ENCODE results near the gene ANKRD7.
A peak's percentile ranks its signal among the peaks of the same experiment; 100 is the strongest.

The ANKRD7 gene, protein sequence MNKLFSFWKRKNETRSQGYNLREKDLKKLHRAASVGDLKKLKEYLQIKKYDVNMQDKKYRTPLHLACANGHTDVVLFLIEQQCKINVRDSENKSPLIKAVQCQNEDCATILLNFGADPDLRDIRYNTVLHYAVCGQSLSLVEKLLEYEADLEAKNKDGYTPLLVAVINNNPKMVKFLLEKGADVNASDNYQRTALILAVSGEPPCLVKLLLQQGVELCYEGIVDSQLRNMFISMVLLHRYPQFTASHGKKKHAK

DNA sequence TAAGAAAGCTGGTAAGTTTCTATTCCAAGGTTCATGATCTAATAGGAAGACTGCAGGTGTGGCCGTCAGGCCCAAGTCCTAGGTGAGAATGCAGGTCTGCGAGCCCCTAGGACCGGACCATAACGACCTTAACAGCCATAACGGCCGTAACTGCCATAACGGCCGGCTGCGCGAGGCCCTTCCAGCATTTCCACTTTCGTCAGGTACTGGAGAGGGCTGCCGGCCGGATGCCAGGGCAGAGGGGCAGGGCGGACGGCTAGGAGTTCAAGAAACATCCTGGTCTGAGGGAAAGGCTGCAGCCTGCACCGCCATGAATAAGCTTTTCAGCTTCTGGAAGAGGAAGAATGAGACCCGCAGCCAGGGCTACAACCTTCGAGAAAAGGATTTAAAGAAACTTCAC, at the start of gene ANKRD7:
Gene ANKRD7, plus strand, starts transcription at position 184 of the 400 bp plus-strand sequence. Its CDS starts 127 bp downstream, at position 311.
- no peak for DNase-seq

DNA sequence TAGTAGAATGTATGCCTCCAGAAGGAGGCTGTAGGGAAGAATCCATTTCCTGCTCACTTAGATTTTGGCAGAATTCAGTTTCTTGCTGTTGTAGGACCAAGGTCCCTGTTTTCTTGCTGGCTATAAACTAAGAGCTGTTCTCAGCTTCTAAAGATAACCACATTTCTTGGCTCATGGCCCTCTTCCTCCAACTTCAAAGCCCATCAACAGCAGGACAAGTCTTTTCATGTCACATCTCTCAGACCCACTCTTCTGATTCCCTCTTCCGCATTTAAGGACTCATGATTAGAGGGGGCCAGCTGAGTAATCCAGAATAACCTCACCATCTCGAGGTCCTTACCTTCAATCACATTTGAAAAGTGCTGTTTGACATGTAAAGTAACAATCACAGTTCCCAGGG, 48.8 kb upstream of the ANKRD7 start:
- no peak for DNase-seq

DNA sequence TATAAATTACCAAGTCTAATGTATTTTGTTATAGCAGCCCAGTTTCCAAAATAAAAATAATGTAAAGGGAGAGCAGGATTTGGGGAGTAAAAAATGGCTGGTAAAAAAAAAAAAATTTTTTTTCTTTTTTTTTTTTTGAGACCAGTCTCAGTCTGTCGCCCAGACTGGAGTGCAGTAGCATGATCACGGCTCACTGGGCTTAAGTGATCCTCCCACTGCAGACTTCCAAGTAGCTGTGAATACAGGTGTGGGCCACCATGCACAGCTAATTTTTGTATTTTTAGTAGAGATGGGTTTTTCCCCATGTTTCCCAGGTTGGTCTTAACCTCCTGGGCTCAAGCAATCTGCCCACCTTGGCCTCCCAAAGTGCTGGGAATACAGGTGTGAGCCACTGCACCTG, 45.3 kb upstream of the ANKRD7 start:
- DNase-seq = no peak

DNA sequence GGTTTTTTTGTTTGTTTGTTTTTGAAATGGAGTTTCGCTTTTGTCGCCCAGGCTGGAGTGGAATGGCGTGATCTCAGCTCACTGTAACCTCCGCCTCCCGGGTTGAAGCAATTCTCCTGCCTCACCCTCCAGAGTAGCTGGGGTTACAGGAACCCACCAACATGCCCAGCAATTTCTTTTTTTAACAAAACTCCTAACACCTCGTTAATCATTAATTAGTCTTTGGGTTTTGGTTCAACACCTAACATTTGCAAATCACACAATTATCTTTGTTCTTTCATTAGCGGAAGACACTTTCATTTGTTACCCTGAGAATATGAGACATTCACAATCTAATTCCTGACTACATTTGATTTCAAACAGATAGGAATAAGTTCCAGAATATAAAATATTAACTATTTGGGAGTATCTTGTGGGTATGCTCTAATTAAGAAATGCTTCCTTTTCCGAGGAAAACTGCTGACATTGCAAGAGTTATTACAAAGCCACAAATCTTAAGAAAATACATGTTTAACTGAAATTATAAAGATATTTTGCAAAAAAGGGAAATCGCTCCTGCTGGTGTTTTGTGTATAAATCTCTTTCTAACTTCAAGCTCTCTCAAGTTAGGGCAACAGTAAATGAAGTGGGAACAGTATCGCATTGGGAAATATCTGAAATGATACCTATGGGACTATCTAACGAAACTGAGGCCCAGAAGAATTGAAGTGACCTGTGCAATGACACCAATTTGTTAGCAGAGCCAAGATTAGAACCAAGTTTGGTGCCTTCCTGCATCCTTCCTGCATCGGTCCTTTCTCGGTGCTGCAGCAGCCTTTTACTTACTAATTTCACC, 41.7 kb upstream of the ANKRD7 start:
- no peak for DNase-seq

DNA sequence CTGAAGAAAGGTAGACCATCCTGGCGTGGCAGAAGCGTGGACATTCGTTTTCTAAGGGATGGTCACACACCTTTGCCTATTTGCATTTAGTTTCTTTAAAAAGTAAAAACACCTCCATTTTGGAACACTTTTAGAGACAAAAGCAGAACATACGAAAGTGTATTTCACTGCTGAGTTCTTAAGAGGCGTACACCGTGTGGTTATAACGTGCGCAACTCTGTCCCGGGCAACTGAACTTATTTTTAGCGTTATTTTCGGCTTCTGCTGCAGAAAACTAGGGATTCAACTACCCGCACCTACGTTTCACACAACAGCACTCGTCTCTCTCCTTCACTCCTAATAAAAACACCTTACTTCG, 41.1 kb upstream of the ANKRD7 start:
- peak; percentile 54 for DNase-seq

DNA sequence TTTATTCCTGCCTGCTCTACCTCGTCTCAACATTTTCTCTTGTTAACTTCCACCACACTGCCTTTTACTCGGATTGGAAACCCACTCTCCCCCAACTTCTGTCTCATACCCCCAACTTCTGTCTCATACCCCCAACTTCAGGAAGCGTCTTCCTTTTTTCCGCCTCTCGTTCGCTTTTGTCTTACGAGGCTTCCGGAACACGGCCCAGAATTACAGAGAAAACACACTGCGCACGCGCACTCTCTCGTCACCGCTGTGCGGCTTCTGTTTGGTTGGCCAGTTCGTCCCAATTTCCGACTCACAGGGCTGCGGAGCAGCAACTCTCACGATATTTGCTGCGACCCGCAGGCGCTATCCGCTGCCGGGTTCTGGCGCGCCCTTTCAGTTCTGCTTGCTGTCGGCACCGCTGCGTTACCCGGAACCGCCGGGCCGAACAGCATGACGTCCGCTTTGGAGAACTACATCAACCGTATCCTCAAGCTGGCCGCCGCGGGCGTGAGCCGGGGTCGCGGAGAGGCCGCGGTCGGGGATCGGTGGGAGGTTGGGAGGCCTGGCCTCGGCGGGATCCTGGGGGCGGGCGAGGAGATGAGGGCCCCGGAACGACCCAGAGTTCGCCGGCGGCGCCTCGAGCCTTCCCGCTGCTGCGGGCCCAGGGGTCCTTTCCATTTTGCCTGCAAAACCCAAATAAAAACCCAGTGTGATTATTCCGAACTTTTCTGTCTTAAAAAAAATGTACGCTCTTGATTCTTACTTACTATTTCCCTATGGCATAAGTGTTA, 40.5 kb upstream of the ANKRD7 start, which contains the start of gene LSM8:
Gene LSM8, plus strand, starts transcription at position 379 of the 779 bp plus-strand sequence. Its CDS starts 60 bp downstream, at position 439.
- DNase-seq = peak; percentile 99

DNA sequence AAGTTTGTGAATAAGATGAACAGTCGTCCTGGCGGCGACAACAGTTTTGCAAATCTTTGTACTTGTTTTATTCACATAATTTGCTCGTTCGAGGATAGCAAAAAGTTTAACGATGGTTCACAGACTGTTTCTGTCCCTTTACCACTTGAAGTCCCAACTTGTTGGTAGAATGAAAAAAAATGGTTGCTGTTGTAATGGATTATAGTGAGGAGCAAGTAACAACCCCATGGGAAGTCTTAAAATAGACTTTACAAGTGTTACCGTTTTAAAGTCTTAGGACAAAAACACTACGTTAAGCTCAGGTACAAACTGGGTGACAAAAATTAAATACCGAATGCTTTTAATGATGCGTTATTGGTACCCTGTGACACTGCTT, 40.0 kb upstream of the ANKRD7 start:
- peak; percentile 31 for DNase-seq

DNA sequence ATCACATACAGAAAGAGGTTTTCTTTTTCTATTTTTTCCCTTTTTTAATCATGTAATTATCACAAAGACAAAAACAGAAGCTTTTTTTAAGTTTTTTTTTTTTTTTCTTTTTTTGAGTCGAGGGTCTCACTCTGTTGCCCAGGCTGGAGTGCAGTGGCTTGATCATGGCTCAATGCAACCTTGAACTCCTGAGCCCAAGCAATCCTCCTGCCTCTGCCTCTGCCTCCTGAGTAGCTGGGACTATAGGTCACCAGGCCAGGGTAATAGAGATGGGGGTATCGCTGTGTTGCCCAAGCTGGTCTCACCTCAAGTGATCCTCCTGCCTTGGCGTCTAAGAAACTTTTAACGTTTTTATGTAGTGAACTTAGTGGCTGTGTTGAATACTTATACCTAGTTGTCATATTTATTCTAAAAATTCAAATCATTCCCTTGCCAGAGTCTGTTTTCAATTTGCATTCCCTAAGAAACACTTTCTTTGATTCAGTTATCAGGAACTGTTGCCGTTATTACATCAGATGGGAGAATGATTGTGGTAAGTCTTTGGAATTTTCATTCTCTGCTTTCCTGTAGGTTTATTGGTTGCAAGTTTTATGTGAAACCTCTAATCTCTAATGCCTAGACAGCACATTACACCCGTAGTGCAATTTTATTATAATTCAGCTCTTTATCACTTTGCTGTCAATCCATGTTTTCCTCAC, 39.2 kb upstream of the ANKRD7 start:
- DNase-seq = no peak

DNA sequence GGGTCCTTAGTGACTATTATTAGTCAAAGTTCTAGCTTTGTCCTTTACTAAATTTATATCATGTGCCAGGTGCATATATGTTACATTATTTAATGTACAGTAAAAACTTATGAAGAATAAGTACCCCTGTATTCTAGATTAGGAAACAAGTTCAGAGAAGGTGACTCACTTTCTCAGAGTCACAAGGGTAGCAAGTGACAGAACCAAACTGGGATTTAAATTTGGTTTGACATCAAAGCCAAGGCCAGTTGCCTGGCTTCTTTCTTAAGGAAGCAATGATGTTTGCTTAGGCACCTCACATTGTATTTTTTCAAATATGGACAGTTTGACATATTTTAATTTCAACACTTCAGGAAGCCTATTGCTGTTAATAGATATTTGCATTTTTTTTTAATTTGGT, 38.0 kb upstream of the ANKRD7 start:
- DNase-seq = no peak

DNA sequence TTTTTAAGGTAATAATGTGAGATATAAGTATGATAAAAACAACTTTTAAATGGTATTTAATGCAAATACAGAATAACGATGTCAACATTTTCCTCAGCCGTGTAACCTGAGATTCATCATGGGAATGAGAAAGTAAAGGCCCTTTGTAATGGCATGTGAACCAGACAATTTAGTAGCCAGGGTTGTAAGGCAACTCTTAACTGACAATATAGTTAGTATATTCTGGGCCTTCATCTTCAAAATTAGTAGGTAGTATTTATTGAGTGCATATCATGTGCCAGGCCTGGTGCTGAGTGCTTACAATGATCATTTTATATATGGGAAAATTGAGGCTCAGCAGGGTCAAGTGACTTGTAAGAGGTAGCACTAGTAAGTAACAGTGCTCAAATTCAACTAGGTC, 29.9 kb upstream of the ANKRD7 start:
- DNase-seq = no peak

DNA sequence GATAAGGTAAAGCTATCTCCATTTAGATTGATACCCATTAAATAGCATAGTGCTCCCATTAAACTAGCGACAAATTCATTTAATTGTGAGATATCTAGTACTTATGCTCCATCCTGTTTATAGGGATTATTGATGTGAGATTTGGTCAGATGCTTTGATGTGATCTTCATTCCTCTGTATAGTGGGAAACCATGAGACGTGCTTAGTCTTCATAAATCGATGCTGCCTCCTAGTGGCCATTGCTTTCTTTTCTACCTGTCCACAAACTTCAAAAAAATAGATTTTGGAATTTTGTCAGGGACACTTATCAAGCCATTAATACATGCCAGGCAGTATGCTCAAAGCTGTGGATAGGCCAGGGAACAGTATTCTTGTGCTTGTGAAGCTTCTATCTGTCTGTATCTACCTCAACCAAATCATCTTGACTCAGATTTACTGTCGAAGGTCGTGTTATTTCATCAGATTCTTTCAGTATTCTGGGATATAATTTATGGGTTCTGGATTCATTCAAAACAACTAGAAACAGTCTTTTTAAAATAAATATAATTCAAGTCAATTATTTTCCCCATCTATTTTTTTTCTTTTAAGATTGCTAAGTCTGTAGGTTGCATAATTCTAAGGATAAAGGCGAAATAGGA, 28.5 kb upstream of the ANKRD7 start:
- peak; percentile 79 for DNase-seq

DNA sequence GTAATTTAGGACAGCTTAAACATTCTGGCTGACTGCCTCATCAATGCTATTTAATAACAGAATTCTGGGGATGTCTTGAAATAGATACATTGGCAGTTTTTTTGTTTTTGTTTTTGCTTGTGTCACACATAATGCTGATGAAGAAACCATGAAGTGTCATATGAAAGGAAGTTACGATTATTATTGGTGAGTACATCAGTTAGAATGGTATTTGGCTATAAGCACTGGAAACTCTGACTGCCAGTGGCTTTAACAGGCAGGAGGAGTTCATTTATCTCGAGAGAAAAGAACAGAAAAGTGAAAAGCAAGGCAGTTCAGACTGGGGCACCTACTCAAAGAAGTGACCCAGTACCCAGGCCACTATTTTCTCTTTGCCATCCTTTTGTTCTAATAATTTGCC, 22.4 kb upstream of the ANKRD7 start:
- peak; percentile 20 for DNase-seq

DNA sequence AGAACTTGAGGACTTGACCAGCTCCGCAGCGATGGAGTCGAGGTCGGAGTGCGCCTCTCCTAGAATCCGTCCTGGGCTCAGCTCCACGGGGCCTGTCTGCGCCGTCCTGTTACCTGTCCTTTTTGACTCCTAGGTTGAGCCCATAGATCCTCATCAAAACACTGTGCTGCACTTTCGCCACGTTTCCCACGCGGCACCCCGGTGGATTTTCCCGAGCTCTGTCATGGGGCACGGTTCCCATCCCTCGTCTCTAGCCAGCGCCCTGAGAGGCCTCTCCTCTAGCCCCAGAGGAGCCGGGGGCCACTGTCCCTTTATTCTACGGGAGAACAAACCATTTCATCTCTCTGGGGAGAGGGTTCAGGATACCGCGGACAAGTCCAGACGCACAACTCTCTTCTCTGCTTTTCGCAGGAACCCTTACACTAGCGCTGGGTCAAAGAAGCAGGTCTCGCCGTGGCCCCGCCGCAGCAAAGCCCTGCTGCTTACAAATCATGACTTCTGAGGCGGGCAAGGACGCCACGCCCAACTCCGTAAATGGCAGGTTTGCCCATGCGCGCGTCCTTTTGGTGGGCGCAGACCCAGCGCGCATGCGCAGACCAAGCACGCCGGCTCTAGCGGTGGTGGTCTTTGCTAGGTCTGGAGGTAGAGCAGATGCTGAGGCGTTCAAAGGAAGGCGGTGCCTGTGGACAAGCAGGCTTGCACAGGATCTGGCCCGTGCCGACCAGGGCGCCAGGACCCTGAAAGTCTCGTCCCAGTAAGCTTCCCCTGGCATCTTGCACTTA, 10.3 kb upstream of the ANKRD7 start:
- DNase-seq = peak; percentile 97

DNA sequence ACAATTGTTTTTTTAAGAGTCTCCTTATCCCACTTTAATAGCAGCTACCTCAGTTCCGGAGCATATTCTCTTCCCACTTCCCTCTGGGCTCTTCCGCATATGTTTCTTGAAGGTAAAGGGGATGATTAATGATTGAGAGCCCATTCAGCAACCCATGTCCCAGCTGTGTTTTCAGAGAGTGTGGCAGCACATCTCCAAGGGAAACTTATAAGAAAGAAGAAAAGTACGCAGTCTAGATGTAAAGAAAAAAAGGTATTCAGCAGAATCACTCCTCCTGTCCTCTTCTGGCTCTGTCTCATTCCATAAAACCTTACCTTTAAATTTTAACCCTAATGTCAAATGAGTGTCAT, 9.7 kb upstream of the ANKRD7 start:
- no peak for DNase-seq

DNA sequence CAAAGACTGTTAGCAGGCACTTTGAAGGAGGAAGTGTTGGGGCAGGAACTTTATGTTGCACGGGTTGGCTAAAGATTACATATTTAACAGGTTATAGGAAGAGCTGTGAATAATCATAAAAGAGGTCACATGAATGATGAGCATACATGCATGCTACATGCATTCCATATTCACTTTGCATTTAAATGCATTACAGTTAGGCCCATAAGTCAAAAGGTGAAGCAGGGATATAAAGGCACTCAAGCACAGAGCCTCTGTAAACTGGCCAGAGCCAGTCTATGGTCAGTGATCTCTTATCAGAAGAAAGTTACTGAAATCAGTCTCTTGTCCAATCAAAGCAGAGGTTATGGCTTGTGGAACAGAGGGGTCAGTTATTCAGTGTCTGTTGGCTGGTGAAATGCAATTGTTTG, 7.3 kb upstream of the ANKRD7 start:
- no peak for DNase-seq

DNA sequence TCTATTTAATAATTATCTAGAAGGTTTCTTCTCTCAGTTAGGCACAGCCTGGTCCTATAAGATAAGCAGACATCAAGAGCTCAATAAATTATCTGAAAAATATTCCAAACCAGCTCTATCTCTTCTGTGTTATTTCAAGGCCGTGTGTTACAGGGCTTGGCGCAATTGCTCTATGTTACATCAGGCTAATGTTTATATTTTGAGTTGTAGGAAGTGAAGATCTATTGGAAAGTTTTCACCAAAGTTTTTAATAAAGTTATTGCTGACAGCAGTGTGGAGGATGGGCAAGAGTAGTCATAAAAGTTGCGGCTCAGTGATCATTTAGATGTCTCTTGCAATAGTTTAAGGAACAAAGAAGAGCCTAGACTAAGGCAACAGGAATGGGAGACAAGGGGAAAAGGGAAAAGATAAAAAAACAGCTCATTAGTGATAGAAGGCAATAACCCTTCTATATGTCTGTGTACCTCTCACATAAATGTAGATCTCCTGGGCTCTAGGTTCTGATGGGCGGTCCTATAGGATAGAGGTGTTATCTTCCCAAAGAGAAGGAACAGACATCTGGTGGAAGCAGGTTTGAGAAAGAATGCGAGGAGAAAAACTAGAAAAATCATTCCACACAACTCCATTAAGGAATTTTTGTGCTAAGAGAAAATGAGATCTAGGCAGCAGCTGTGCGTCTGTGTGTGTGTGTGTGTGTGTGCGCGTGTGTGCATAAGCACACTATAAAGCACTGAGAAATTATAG, 5.9 kb upstream of the ANKRD7 start:
- no peak for DNase-seq

DNA sequence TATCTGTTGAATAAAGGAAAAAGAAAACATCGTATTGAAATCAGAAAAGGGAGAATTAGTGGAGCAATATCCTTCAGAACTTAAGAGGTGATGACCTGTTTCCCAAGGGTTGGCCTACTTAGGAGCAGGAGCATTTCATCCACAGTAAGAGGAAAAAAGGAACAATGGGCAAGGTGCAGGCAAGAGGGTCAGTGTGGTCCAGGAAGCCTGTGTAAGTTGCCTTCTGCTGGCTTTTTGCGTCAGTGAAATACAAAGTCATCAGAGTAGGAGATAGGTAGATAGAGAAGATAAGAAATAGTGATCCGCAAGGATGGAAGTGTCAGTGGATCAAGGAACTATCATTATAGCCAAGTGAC, 5.4 kb upstream of the ANKRD7 start:
- DNase-seq = no peak

DNA sequence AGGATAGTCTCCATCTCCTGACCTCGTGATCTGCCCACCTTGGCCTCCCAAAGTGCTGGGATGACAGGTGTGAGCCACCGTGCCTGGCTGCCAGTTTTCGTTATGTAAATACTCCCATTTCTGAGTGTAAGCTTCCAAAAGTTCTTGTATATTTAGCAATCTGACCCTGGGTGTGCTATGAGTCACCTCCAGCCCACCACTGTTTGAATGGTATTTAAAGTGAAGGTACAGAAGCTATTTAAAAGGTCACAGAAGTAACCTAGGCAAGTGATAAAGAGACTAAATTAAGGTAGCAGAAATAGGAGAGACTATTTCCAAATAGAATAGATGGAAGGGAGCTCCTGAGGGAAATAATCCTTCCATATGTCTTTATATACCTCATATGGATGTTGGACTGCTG, 3.9 kb upstream of the ANKRD7 start:
- DNase-seq = no peak

DNA sequence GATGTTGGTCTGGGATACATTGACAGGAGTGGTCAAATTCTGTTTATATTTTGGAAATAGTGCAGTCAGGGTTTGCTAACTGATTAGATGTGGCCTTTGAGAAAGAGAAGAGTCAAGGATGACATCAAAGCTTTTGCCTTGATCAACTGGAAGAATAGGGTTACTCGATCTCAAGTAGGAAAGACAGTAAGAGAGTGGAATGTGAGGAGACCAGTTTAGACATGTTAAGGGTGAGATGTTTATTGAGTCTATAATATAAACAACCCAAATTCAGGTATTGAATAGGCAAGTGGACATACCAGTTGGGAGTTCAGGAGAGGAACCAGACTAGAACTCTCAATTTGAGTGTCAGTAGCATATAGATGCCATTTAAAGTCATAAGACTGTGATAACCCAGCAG, 1.9 kb upstream of the ANKRD7 start:
- DNase-seq = no peak

DNA sequence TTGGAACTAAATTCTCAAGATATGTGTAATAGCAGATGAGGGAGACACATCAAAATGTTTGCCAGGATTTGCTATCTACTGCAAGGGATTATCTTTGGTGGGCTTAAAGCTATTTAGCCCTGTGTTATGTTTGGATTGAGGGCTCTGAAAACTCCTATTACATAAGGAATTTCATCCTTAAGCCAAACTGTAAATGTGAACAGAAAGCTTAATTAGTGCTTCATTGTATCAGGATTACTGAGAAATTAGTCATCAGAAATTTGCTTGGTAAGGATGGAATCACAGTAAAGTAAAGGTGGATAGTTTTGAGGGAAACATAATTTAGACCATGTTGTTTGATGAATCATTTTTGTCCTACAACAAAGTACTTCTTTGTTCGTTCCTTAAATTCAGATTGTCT, 8.3 kb downstream of the ANKRD7 start:
- no peak for DNase-seq

DNA sequence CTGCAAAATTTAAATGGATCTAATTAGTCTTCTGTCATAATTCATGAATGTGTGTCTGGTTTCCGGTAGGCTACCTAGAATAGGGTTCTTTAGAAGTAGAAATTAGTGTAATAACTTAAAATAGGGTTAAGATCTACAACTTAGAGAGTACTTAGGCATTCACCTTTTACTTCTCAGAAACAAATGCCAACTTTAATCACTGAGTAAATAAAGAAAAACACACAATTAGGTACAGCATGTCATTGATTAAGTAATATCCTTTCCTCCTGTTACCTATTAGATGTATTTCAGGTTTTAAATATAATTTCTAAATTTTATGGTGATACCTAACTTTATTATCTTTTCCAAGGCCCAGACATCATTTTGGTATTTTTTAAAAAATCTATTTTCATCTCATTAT, 9.3 kb downstream of the ANKRD7 start:
- no peak for DNase-seq

All from NCI-H69 (cell line).